Ishikawa (cell line): Measurements from ENCODE around the gene CDH2.

Source experiments
- CEBPB ChIP-seq: IDR thresholded peaks from 2 replicates; pipeline ENCODE4 v1.6.1; 2012
- CREB1 ChIP-seq: IDR thresholded peaks from 2 replicates; pipeline ENCODE4 v1.6.1; 2012; ENCODE audit warnings: low read depth
- EGR1 ChIP-seq: IDR thresholded peaks from 2 replicates; pipeline ENCODE4 v1.6.1; 2012
- EP300 ChIP-seq: IDR thresholded peaks from 2 replicates; pipeline ENCODE4 v1.6.1; 2012; ENCODE audit warnings: borderline replicate concordance
- FOXM1 ChIP-seq: IDR thresholded peaks from 2 replicates; pipeline ENCODE4 v1.6.1; 2012; ENCODE audit warnings: low read depth, borderline replicate concordance
- MAX ChIP-seq: IDR thresholded peaks from 2 replicates; pipeline ENCODE4 v1.6.1; 2012
- NFIC ChIP-seq: IDR thresholded peaks from 2 replicates; pipeline ENCODE4 v1.6.1; 2012
- RAD21 ChIP-seq: IDR thresholded peaks from 2 replicates; pipeline ENCODE4 v1.6.1; 2012; ENCODE audit warnings: low read depth
- REST ChIP-seq: IDR thresholded peaks from 2 replicates; pipeline ENCODE4 v1.6.1; 2012; ENCODE audit warnings: low read depth, mild to moderate bottlenecking
- TAF1 ChIP-seq: IDR thresholded peaks from 2 replicates; pipeline ENCODE4 v1.6.1; 2012; ENCODE audit warnings: low read depth, mild to moderate bottlenecking
- TCF12 ChIP-seq: IDR thresholded peaks from 2 replicates; pipeline ENCODE4 v1.6.1; 2012; ENCODE audit warnings: low read depth
- TEAD4 ChIP-seq: IDR thresholded peaks from 2 replicates; pipeline ENCODE4 v1.6.1; 2012
- USF1 ChIP-seq: IDR thresholded peaks from 2 replicates; pipeline ENCODE4 v1.6.1; 2012
- YY1 ChIP-seq: IDR thresholded peaks from 2 replicates; pipeline ENCODE4 v1.6.1; 2012; ENCODE audit warnings: low read depth
- ZBTB7A ChIP-seq: IDR thresholded peaks from 2 replicates; pipeline ENCODE4 v1.6.1; 2012; ENCODE audit warnings: low read depth

Gene CDH2

GRCh38 chr18:28081516-28081915 is 95.4 kb downstream of the CDH2 start:
- no peak for TF ChIP-seq EGR1

- no peak for TF ChIP-seq NFIC
These were observed 96.0 kb downstream of the CDH2 start for GRCh38 chr18:28080876-28081300.

- TF ChIP-seq FOXM1 (no peak), REST (no peak), NFIC (no peak), RAD21 (no peak), YY1 (no peak), CEBPB (no peak), TEAD4 (no peak), ZBTB7A (no peak), MAX (no peak), EP300 (no peak), TCF12 (no peak), EGR1 (no peak), CREB1 (no peak), USF1 (no peak), TAF1 (no peak)
These were observed 97.0 kb downstream of the CDH2 start for GRCh38 chr18:28079883-28080282.

- TF ChIP-seq MAX (no peak), CREB1 (no peak), REST (no peak), EP300 (no peak), RAD21 (no peak), CEBPB (no peak), NFIC (no peak), USF1 (no peak), ZBTB7A (no peak), YY1 (no peak), TEAD4 (no peak), EGR1 (no peak), FOXM1 (no peak), TCF12 (no peak), TAF1 (no peak)
These were observed 98.1 kb downstream of the CDH2 start for GRCh38 chr18:28078849-28079248.

GRCh38 chr18:28078298-28078697 is 98.6 kb downstream of the CDH2 start:
- no peak for TF ChIP-seq CREB1
- TF ChIP-seq TEAD4 = no peak
- TF ChIP-seq TCF12 = no peak
- no peak for TF ChIP-seq MAX
- no peak for TF ChIP-seq USF1
- no peak for TF ChIP-seq EGR1
- no peak for TF ChIP-seq REST
- TF ChIP-seq YY1 = no peak
- TF ChIP-seq FOXM1 = no peak
- no peak for TF ChIP-seq ZBTB7A
- TF ChIP-seq EP300 = no peak
- no peak for TF ChIP-seq TAF1
